ENCODE data around the gene COL9A3.

COL9A3 gene

GRCh38 chr20:62889871-62890270, 73.0 kb downstream of the COL9A3 start:
- TF ChIP-seq CTCF (IDR thresholded peaks at IDR 0.05; ENCODE audit: extremely low read depth, missing control alignments) = no peak
- DNase-seq (ENCODE audit: low spot score) = no peak

GRCh38 chr20:62890444-62890843, 73.6 kb downstream of the COL9A3 start:
- DNase-seq (ENCODE audit: low spot score) = no peak
- no peak for TF ChIP-seq CTCF (IDR thresholded peaks at IDR 0.05; ENCODE audit: extremely low read depth, missing control alignments)
